Smooth muscle cell (in vitro differentiated cells): ENCODE measurements around the gene PSMA6. TPM values are rescaled to one million over a fixed set of nuclear protein-coding genes. Genes with fewer than 3 reads are reported as not detected.

Experiments
- DNase-seq: peaks from one replicate; lab custom pipeline; 2025; ENCODE audit not compliant: unreplicated experiment; lab: John Stamatoyannopoulos, UW
- H2AFZ ChIP-seq: fragments of 200-600 bp; sonication (generic); 2 replicates; pipeline ENCODE4 v1.6.0; 2016; ENCODE audit warnings: antibody characterized with exemption, low read depth, mild to moderate bottlenecking
- H3F3A ChIP-seq: fragments of 200-600 bp; sonication (generic); 2 replicates; pipeline ENCODE4 v1.6.0; 2017; ENCODE audit warnings: antibody characterized with exemption, low read depth
- H3K27ac ChIP-seq: fragments of 200-600 bp; sonication (generic); 2 replicates; pipeline ENCODE4 v1.5.1; 2016; ENCODE audit warnings: low read depth, mild to moderate bottlenecking
- H3K27me3 ChIP-seq: fragments of 200-600 bp; sonication (generic); 2 replicates; pipeline ENCODE4 v1.6.1; 2016; ENCODE audit warnings: low read depth, mild to moderate bottlenecking
- H3K36me3 ChIP-seq: fragments of 200-600 bp; sonication (generic); 2 replicates; pipeline ENCODE4 v1.5.1; 2016; ENCODE audit warnings: low read depth
- H3K4me1 ChIP-seq: fragments of 200-600 bp; sonication (generic); 2 replicates; pipeline ENCODE4 v1.5.1; 2016; ENCODE audit warnings: low read depth
- H3K4me2 ChIP-seq: fragments of 200-600 bp; sonication (generic); 2 replicates; pipeline ENCODE4 v1.6.0; 2016; ENCODE audit warnings: mild to moderate bottlenecking
- H3K4me3 ChIP-seq: fragments of 200-600 bp; sonication (generic); 2 replicates; pipeline ENCODE4 v1.5.1; 2016; ENCODE audit warnings: mild to moderate bottlenecking
- H3K79me2 ChIP-seq: fragments of 200-600 bp; sonication (generic); 2 replicates; pipeline ENCODE4 v1.6.0; 2016; ENCODE audit warnings: low read depth, mild to moderate bottlenecking
- H3K9ac ChIP-seq: fragments of 200-600 bp; sonication (generic); 2 replicates; pipeline ENCODE4 v1.6.0; 2016; ENCODE audit warnings: low read depth
- H3K9me3 ChIP-seq: fragments of 200-600 bp; sonication (generic); replicated peaks from 2 replicates; pipeline ENCODE4 v1.5.1; 2016; ENCODE audit warnings: low read depth
- H4K20me1 ChIP-seq: fragments of 200-600 bp; sonication (generic); 2 replicates; pipeline ENCODE4 v1.6.0; 2016; ENCODE audit warnings: low read depth
- CTCF ChIP-seq: fragments of 200-600 bp; sonication (generic); IDR thresholded peaks from 2 replicates; pipeline ENCODE4 v1.5.1; 2017; ENCODE audit warnings: borderline replicate concordance, mild to moderate bottlenecking, antibody characterized with exemption; ENCODE audit not compliant: insufficient read depth, poor library complexity, severe bottlenecking
- WGBS: methylation state at CpG from one replicate; pipeline ENCODE4 v1.1.7; 2016; ENCODE audit warnings: low lambda C conversion rate; 5-methylcytosine and 5-hydroxymethylcytosine counted together
- polyA plus RNA-seq: library from polyadenylated mRNA; unstranded; fragments of >200 nt; fragmentation: Nextera tagmentation; extraction: Ambion mirVana; gene quantifications from 2 replicates; pipeline ENCODE4 v1.2.1, GENCODE V29; 2016
- total RNA-seq: library from RNA; depleted of rRNA; stranded (reverse); fragments of >200 nt; gene quantifications from 2 replicates; pipeline ENCODE4 v1.2.3, GENCODE V29; 2014

Gene PSMA6
- total and polyA plus RNA-seq, 2 experiments from 2014 or later: 251 to 315 TPM

GRCh38 chr14:35365130-35366055 is 73.2 kb downstream of the PSMA6 start:
- Histone ChIP-seq H4K20me1 (no peaks in the 10 kb centered on the region), H3K9me3 (no peaks in the 10 kb centered on the region), H3K4me1 (peaks cover 35% of the 10 kb centered on the region), H3K9ac (peak overlapping the region; percentile 89), H3K27ac (peak overlapping the region; percentile 97), H3F3A (peaks cover 8% of the 10 kb centered on the region), H3K79me2 (no peaks in the 10 kb centered on the region), H3K36me3 (no peaks in the 10 kb centered on the region), H3K4me3 (no peak overlapping the region), H3K27me3 (no peaks in the 10 kb centered on the region), H2AFZ (peak overlapping the region; percentile 66), H3K4me2 (peak overlapping the region; percentile 69)
- DNase-seq: peak; percentile 25
- TF ChIP-seq CTCF: no peak
- 22% methylated on average over 13 of the region's 13 CpGs for WGBS

GRCh38 chr14:35366056-35366451 is 73.9 kb downstream of the PSMA6 start:
- Histone ChIP-seq H3K4me1 (peaks cover 35% of the 10 kb centered on the region), H3K27ac (peak overlapping the region; percentile 97), H3K9me3 (no peaks in the 10 kb centered on the region), H3K27me3 (no peaks in the 10 kb centered on the region), H4K20me1 (no peaks in the 10 kb centered on the region), H3K4me2 (peak overlapping the region; percentile 3), H3K36me3 (no peaks in the 10 kb centered on the region), H3F3A (peaks cover 8% of the 10 kb centered on the region), H3K9ac (peak overlapping the region; percentile 89), H2AFZ (no peak overlapping the region), H3K4me3 (no peak overlapping the region), H3K79me2 (no peaks in the 10 kb centered on the region)
- no peak for TF ChIP-seq CTCF
- no peak for DNase-seq
- WGBS: 68% methylated on average over 12 of the region's 12 CpGs

- no peaks in the 10 kb centered on the region for H4K20me1 ChIP-seq
- H3K9ac ChIP-seq: no peak overlapping the region
- H3K79me2 ChIP-seq: no peaks in the 10 kb centered on the region
- no peaks in the 10 kb centered on the region for H3K36me3 ChIP-seq
- 98% methylated on average over 8 of the region's 8 CpGs for WGBS
- DNase-seq: no peak
- H3K27ac ChIP-seq: peak overlapping the region; percentile 97
- no peak overlapping the region for H3K4me3 ChIP-seq
- H3K9me3 ChIP-seq: no peaks in the 10 kb centered on the region
- no peaks in the 10 kb centered on the region for H3K27me3 ChIP-seq
- no peak for TF ChIP-seq CTCF
- no peak overlapping the region for H2AFZ ChIP-seq
- H3K4me1 ChIP-seq: peaks cover 35% of the 10 kb centered on the region
- peaks cover 8% of the 10 kb centered on the region for H3F3A ChIP-seq
- H3K4me2 ChIP-seq: peak overlapping the region; percentile 3
Observed at GRCh38 chr14:35366521-35366976, 74.4 kb downstream of the PSMA6 start.
